Transverse colon (tissue), 4 donors: ENCODE data around the gene LGSN. TPM values are rescaled to one million over a fixed set of nuclear protein-coding genes. Genes with fewer than 3 reads are reported as not detected.

Source experiments
- DNase-seq: peaks from one replicate; pipeline ENCODE4 v3.0.0-alpha.2; 2019
- H3K27ac ChIP-seq, 4 donors: fragments of 200-600 bp; sonication (generic); 2 replicates each; pipeline ENCODE4 v1.5.1; 2016 to 2018; ENCODE audit warnings: inconsistent platforms in 4 of 4
- H3K27me3 ChIP-seq: fragments of 200-600 bp; sonication (generic); 2 replicates; pipeline ENCODE4 v1.5.1; 2017; ENCODE audit warnings: inconsistent platforms
- H3K36me3 ChIP-seq, 4 donors: fragments of 200-600 bp; sonication (generic); 2 replicates each; pipeline ENCODE4 v1.5.1; 2017 to 2019; ENCODE audit warnings: inconsistent platforms in 4 of 4
- H3K4me1 ChIP-seq, 4 donors: fragments of 200-600 bp; sonication (generic); 2 replicates each; pipeline ENCODE4 v1.5.1; 2017 to 2020; ENCODE audit warnings: inconsistent platforms in 4 of 4
- H3K4me3 ChIP-seq, 4 donors: fragments of 200-600 bp; sonication (generic); 1 replicate in 1 of 4; 2 replicates in 3 of 4; pipeline versions ENCODE4 v1.5.1 to v1.6.1; 2017 to 2019; ENCODE audit warnings: inconsistent platforms in 4 of 4
- H3K9me3 ChIP-seq, 2 donors: fragments of 200-600 bp; sonication (generic); 2 replicates each; pipeline ENCODE4 v1.5.1; 2017 to 2019; ENCODE audit warnings: inconsistent platforms in 2 of 2
- CTCF ChIP-seq, 5 experiments: fragments of 200-600 bp in 3 of 5; fragments of 450-650 bp in 2 of 5; sonication (generic) in 3 of 5; IDR thresholded peaks; 1 replicate in 2 of 5; 2 replicates in 3 of 5; pipeline ENCODE4 v1.5.1; 2016 to 2017; ENCODE audit warnings: antibody characterized with exemption in 5 of 5, inconsistent platforms in 3 of 5, mild to moderate bottlenecking in 2 of 5, moderate library complexity in 1 of 5
- EP300 ChIP-seq: sonication (generic); formaldehyde crosslinking; IDR thresholded peaks from one replicate; pipeline ENCODE4 v1.6.1; 2017; ENCODE audit warnings: antibody characterized with exemption, low read depth
- POLR2A ChIP-seq: fragments of 450-650 bp; IDR thresholded peaks from one replicate; pipeline ENCODE4 v1.6.1; 2016; ENCODE audit warnings: antibody characterized with exemption, mild to moderate bottlenecking, moderate library complexity
- POLR2AphosphoS5 ChIP-seq, 3 donors: sonication (generic); formaldehyde crosslinking; IDR thresholded peaks; one replicate each; pipeline ENCODE4 v1.6.1; 2016; ENCODE audit warnings: antibody characterized with exemption in 3 of 3
- WGBS, 2 donors: methylation state at CpG; one replicate each; pipeline ENCODE4 v1.1.5; 2018; ENCODE audit warnings: low coverage in 1 of 2; 5-methylcytosine and 5-hydroxymethylcytosine counted together
- in situ Hi-C, 4 donors: fragments of 200-750 bp; cut with MboI; loops; one replicate each; pipeline versions ENCODE4 v1.15.0 to v1.15.1; 2017; ENCODE audit warnings: low sequenced_read_pairs in 3 of 4, low pct_ligation_motif_present in 1 of 4, low pct_unique_long_range_greater_than_20kb in 1 of 4
- intact Hi-C: fragments of 100-400 bp; cut with DNase I; formaldehyde crosslinking; loops from one replicate; pipeline ENCODE4 v1.15.1; 2023; ENCODE audit warnings: low total_unique reads
- total RNA-seq, 4 donors: library from RNA; depleted of rRNA; stranded (reverse); fragments of >200 nt; gene quantifications; one replicate each; pipeline ENCODE4 v1.1.0, GENCODE V29; 2016

Gene LGSN
- total RNA-seq, 4 donors from 2014 or later, result 0.32 to 2.4 TPM; not detected in 2

DNA sequence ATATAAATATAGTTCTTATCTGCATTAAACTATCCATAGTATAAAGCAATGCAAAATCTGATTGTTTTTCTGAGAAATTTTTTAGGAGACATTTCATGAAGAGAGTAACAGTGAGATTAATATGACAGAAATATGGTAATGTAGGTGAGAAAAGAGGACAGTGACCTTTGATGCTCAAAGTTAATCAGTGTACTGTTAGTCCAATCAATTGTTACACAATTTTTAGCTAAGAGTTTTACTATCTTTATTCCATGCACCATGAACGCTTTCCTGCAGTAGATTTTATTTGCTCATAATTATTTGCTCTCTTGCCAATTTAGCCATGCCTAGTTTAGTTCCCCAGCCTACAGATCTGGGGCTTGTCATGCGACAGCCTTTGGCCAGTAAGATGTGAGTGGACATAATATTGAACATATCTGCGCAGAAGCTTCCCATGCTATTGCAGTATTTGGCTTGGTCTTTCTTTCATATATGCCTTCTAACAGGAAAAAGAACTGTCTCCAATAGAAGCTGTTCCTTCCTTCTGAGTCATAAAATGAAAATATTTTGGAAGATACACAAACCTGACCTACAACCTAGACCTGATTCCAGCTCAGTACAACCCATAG, 69.8 kb downstream of the LGSN start:
- no peak for DNase-seq

GRCh38 chr6:63246581-63246980, 73.2 kb downstream of the LGSN start:
- Histone ChIP-seq H3K36me3 (no peaks in the 10 kb centered on the region), H3K4me3 (no peak overlapping the region), H3K27me3 (no peaks in the 10 kb centered on the region), H3K4me1 (no peaks in the 10 kb centered on the region), H3K27ac (no peak overlapping the region), H3K9me3 (no peaks in the 10 kb centered on the region)
- in situ Hi-C loops, result no loop called here
- intact Hi-C loops, result no loop called here
- DNase-seq, result no peak
- TF ChIP-seq CTCF (IDR thresholded peaks at IDR 0.05), result no peak
- no peak for TF ChIP-seq POLR2A
- no peak for TF ChIP-seq POLR2AphosphoS5 (IDR thresholded peaks at IDR 0.05)
- TF ChIP-seq EP300, result no peak

More for the DNA sequence above, 69.8 kb downstream of the LGSN start:
- Histone ChIP-seq H3K4me1 (no peaks in the 10 kb centered on the region), H3K36me3 (no peaks in the 10 kb centered on the region), H3K4me3 (no peak overlapping the region), H3K27ac (no peak overlapping the region), H3K9me3 (no peaks in the 10 kb centered on the region), H3K27me3 (no peaks in the 10 kb centered on the region)
- in situ Hi-C loops, result no loop called here
- intact Hi-C loops, result no loop called here
- TF ChIP-seq EP300 (no peak), POLR2AphosphoS5 (IDR thresholded peaks at IDR 0.05) (no peak), POLR2A (no peak), CTCF (IDR thresholded peaks at IDR 0.05) (no peak)
- WGBS, 2 donors, result 50 to 74% methylated on average over 2 to 3 of the region's 3 CpGs

- no peak overlapping the region for H3K27ac ChIP-seq
- in situ Hi-C loops (no loop called here), intact Hi-C loops (no loop called here)
- no peak overlapping the region for H3K4me3 ChIP-seq
- no peaks in the 10 kb centered on the region for H3K27me3 ChIP-seq
- H3K36me3 ChIP-seq, result no peaks in the 10 kb centered on the region
- H3K9me3 ChIP-seq, result no peaks in the 10 kb centered on the region
- 85 to 92% methylated on average over 1 of the region's 1 CpG for WGBS, 2 donors
- no peaks in the 10 kb centered on the region for H3K4me1 ChIP-seq
- DNase-seq, result no peak
- TF ChIP-seq POLR2AphosphoS5 (IDR thresholded peaks at IDR 0.05), result no peak
- no peak for TF ChIP-seq EP300
- TF ChIP-seq POLR2A, result no peak
- TF ChIP-seq CTCF (IDR thresholded peaks at IDR 0.05), result no peak
Measured at GRCh38 chr6:63245909-63246308, 73.9 kb downstream of the LGSN start.

DNA sequence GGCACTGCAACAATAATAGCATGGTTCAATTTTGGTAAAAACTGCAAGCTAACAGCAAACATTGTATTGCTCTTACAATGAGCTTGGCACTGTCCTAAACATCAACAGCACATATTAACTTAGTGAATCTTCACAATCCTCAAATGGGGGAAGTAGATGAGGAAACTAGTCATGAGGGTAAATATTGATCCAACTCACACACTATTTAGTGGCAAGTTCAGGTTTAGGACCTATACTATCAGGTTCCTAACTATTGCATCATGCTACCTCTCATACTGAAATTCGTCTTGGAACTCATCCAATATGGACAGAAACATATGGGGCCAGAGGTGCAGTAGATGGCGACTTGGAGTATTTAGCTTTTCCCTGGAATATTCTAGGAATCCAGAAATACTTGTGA, 74.4 kb downstream of the LGSN start:
- no peak for DNase-seq
- Histone ChIP-seq H3K27ac (no peak overlapping the region), H3K4me3 (no peak overlapping the region), H3K27me3 (no peaks in the 10 kb centered on the region), H3K36me3 (no peaks in the 10 kb centered on the region), H3K9me3 (no peaks in the 10 kb centered on the region), H3K4me1 (no peaks in the 10 kb centered on the region)
- intact Hi-C loops (no loop called here), in situ Hi-C loops (no loop called here)
- 60 to 70% methylated on average over 2 of the region's 2 CpGs for WGBS, 2 donors
- TF ChIP-seq CTCF (IDR thresholded peaks at IDR 0.05), result no peak
- no peak for TF ChIP-seq EP300
- TF ChIP-seq POLR2AphosphoS5 (IDR thresholded peaks at IDR 0.05), result no peak
- TF ChIP-seq POLR2A, result no peak
